RWPE1 (cell line): Measurements from ENCODE around the gene VAC14.

Experiments
- CTCF ChIA-PET: fragments of 350-600 bp; sonication (Branson Sonifier 250); formaldehyde crosslinking; extraction: SDS; loops from one replicate; lab custom pipeline; 2021; lab: Yijun Ruan, JAX
- POLR2A ChIA-PET: fragments of 400-600 bp; formaldehyde crosslinking; extraction: SDS; loops from one replicate; lab custom pipeline; 2020; ENCODE audit warnings: antibody characterized with exemption; ENCODE audit not compliant: low non-redundant PET; lab: Yijun Ruan, JAX
- DNase-seq: peaks from one replicate; pipeline ENCODE4 v3.0.0; 2012; ENCODE audit warnings: low spot score
- H3K27ac ChIP-seq: fragments of 450-650 bp; 2 replicates; pipeline ENCODE4 v1.5.1; 2017
- TF ChIP-seq, protein P1 (sequence below): fragments of 450-650 bp; conservative IDR thresholded peaks from 2 replicates; pipeline ENCODE4 v1.5.1; 2017; ENCODE audit warnings: low read depth, mild to moderate bottlenecking

The VAC14 gene

DNA sequence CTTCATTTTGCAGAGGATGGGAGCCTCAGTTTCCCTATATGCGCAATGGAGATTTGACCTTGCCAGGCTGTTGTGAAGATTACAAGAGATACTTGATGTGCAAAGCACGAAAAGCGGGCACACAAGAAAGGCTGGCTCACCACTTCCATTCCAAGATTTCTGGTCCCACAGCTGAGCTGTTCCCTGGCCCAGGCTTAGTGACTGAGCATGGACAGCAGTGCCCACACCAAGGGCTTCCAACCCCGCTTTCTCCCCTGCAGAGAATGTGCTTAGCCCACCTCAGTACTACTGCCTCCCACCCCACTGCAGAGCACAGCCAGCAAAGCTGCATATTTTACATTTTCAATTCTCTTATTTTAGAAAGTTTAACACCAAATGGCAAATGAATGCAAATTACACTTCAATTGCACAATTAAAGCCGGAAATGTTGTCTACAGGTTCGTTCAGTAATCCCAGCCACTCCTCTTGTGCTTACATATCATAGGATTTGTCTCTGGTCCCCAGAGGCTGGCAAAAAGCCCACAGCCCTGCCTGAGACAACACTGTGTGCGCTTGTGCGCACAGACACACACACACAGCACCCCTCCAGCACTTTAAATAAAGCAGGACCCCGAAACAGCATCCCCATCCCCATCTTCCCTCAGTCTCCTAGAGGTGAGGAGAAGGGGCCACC lies 51.8 kb downstream of the VAC14 start:
- CTCF ChIA-PET = interaction anchor here (0.5 to 0.7 kb wide), 2 partner anchors 10 to 34 kb away, joined by 3 read pairs; no protein-coding TSS in a partner anchor

DNA sequence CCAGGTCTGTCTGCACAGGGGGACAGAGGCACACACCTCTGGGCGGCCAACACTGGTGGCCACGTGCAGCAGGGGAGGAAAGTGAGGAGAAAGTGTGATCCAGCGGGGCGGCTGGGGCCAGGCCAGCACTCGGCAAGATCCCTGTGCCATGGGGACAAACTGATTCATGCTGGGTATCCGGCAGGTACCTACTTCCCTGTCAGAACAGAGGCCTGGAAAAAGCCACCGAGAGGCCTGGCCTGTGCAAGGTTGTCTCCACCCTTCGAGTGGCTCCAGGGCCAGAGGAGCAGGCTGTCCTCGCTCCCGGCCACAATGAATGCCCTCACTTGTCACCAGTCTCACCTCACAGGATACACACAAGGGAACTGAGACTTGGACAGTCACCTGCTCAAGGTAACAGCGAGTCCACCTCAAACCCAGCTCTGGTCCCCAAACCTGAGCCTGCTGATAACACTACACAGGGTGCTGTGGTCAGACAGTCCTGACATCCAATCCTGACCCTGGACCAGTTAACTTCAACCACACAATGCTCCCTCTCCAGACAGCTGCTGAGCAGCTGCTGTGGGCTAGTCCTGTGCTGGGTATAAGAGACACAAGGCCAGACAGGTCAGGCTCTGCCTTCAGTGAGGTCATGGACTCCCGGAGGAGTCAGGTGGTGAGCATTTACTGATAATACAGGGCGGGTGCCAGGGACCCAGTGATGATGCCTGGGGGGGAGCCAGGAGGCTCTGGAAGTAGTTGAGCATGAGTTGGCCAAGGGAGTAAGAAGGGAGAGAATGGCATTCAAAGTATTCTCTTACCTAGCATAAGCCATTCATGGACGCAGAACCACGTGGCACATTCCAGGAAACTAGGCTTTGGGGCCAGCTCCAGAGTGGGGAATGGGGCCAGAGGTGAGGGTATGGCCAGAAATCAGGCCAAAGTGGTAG lies 53.0 kb downstream of the VAC14 start:
- TF ChIP-seq, protein P1, sequence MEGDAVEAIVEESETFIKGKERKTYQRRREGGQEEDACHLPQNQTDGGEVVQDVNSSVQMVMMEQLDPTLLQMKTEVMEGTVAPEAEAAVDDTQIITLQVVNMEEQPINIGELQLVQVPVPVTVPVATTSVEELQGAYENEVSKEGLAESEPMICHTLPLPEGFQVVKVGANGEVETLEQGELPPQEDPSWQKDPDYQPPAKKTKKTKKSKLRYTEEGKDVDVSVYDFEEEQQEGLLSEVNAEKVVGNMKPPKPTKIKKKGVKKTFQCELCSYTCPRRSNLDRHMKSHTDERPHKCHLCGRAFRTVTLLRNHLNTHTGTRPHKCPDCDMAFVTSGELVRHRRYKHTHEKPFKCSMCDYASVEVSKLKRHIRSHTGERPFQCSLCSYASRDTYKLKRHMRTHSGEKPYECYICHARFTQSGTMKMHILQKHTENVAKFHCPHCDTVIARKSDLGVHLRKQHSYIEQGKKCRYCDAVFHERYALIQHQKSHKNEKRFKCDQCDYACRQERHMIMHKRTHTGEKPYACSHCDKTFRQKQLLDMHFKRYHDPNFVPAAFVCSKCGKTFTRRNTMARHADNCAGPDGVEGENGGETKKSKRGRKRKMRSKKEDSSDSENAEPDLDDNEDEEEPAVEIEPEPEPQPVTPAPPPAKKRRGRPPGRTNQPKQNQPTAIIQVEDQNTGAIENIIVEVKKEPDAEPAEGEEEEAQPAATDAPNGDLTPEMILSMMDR = no peak
- POLR2A ChIA-PET = no interaction called here
- peak; percentile 42 for DNase-seq
- H3K27ac ChIP-seq = peak overlapping the region; percentile 95
- CTCF ChIA-PET = no interaction called here

More for the DNA sequence above, 51.8 kb downstream of the VAC14 start:
- POLR2A ChIA-PET = no interaction called here
- TF ChIP-seq, protein P1 = no peak
- peak overlapping the region; percentile 95 for H3K27ac ChIP-seq
- no peak for DNase-seq

DNA sequence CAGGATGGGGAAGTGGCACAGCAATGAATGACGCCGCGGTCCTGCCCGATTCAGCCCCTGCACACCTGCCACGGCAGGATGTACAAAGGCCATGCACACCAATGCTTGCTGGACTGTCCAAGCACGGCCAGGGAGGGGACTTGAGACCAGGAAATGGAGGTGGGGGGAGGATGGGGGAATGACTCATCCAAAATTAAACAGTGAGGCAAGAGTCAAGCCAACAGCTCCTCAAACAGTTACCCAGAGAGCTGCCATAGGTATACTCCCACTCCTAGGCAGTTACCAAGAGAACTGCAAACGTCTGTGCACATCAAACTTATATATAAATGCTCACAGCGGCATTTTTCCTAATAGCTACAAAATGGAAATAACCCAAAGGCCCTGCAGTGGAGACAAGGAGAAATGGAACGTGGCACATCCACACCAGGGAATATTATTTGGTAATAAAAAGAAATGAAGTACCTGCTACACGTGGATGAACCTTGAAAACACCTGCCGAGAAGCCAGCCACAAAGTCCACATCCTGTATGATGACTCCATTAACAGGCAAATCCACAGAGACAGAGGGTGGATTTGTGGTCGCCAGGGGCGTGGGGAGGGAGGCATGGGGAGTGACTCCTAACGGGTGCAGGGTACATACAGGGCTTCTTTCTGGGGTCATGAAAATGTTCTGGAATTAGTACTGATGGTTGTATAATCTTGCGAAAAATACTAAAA lies 54.1 kb downstream of the VAC14 start:
- ChIA-PET POLR2A (interaction anchor here (0.6 kb wide), 1 partner anchor 224 kb away, joined by 3 read pairs; the partner anchor contains the start of gene COG4), CTCF (interaction anchor here (0.6 kb wide), 1 partner anchor 15 kb away, joined by 5 read pairs; no protein-coding TSS in a partner anchor)
- DNase-seq = peak; percentile 90
- TF ChIP-seq, protein P1 = no peak
- peak overlapping the region; percentile 95 for H3K27ac ChIP-seq

DNA sequence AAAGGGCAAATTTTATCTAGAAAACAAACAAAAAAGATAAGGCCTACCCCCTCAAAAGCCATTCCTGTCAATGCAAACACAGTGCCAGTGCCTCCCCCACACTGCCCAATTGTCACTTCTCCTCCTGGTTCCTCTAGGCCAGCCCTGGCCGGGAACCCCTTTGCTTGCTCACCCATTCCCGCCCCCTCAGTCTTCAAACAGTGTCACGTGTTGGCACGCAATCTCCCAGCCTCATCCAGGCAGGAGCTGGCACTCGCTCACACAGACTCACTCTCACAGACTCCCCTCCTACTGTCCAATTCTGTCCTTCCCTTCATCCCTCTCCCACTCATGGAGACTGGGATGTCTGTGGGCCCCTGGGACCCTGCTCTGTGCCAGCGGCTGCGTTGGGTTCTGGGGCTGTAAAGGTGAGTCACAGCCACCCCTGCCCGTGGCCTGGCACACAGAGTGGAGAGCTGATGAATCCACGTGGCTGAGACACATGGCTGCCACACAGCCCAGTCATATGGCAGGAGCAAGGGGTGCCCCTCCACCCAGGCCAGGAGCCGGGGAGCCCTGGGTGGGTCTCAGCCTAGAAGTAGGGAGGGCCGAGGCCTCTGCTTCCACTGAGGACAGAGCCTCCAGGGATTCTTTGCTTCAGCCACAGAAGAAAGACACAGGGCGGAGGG lies 54.8 kb downstream of the VAC14 start:
- TF ChIP-seq, protein P1 = no peak
- ChIA-PET POLR2A (interaction anchor here (0.6 kb wide), 1 partner anchor 223 kb away, joined by 3 read pairs; the partner anchor contains the start of gene COG4), CTCF (interaction anchor here (0.6 to 0.7 kb wide), 2 partner anchors 16 to 56 kb away, joined by 3 to 5 read pairs; no protein-coding TSS in a partner anchor)
- H3K27ac ChIP-seq = peak overlapping the region; percentile 95
- peak; percentile 68 for DNase-seq

DNA sequence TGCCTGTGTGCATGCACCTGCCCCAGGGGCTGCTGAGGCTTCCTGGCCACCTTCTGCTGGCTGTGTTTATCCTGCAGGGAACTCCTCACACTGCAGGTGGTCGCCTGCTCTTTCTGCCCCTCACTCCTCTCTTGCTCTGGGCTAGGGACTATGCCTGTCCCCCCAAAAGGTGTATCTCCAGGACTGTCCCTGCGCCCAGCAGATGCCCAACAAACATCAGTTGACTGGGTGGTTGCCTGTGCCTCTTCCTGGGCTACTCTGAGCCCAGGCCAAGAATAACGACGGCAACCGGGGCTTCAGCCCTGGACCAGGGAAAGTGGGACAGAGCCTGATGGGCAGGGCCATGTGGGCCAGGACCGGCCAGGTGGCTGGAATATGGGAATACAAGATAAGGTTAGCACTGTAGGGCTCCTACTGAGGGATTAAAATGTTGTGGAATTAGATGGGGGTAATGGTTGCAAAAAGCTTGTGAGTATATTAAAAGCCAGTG lies 55.4 kb downstream of the VAC14 start:
- CTCF ChIA-PET = interaction anchor here (0.7 kb wide), 1 partner anchor 55 kb away, joined by 3 read pairs; no protein-coding TSS in a partner anchor
- POLR2A ChIA-PET = no interaction called here
- no peak for DNase-seq
- TF ChIP-seq, protein P1 = no peak
- peak overlapping the region; percentile 95 for H3K27ac ChIP-seq
